Measurements from ENCODE around the gene RNASEH2C.
"Not testable (repeated sequence)": the region's sequence is repeated elsewhere in the genome, so short reads cannot be mapped to it uniquely, and the experiment has no call there.

RNASEH2C gene

GRCh38 chr11:65692367-65692766, 28.2 kb downstream of the RNASEH2C start:
- no peak for TF ChIP-seq CTCF (IDR thresholded peaks at IDR 0.05; ENCODE audit: control insufficient read depth, insufficient read depth, low read depth, low read length, missing control alignments)
- no peak overlapping the region for H3K4me3 ChIP-seq (ENCODE audit: control insufficient read depth, low read depth, low read length)

GRCh38 chr11:65691847-65692246, 28.8 kb downstream of the RNASEH2C start:
- DNase-seq (ENCODE audit: low read depth); H3K4me3 ChIP-seq (ENCODE audit: control insufficient read depth, low read depth, low read length): not testable (repeated sequence)

More at GRCh38 chr11:65692367-65692766, 28.2 kb downstream of the RNASEH2C start:
- DNase-seq (ENCODE audit: low read depth), result no peak

GRCh38 chr11:65685981-65686380, 34.6 kb downstream of the RNASEH2C start:
- DNase-seq (ENCODE audit: low read depth), result no peak
- H3K4me3 ChIP-seq (ENCODE audit: control insufficient read depth, low read depth, low read length), result no peak overlapping the region
- TF ChIP-seq CTCF (IDR thresholded peaks at IDR 0.05; ENCODE audit: control insufficient read depth, insufficient read depth, low read depth, low read length, missing control alignments), result no peak

GRCh38 chr11:65683480-65683879, 37.1 kb downstream of the RNASEH2C start:
- not testable (repeated sequence) for DNase-seq (ENCODE audit: low read depth); H3K4me3 ChIP-seq (ENCODE audit: control insufficient read depth, low read depth, low read length)

- no peak overlapping the region for H3K4me3 ChIP-seq (ENCODE audit: control insufficient read depth, low read depth, low read length)
- no peak for TF ChIP-seq CTCF (IDR thresholded peaks at IDR 0.05; ENCODE audit: control insufficient read depth, insufficient read depth, low read depth, low read length, missing control alignments)
- no peak for DNase-seq (ENCODE audit: low read depth)
These were observed 40.3 kb downstream of the RNASEH2C start for GRCh38 chr11:65680192-65680743.

- DNase-seq (ENCODE audit: low read depth), result no peak
- no peak overlapping the region for H3K4me3 ChIP-seq (ENCODE audit: control insufficient read depth, low read depth, low read length)
- no peak for TF ChIP-seq CTCF (IDR thresholded peaks at IDR 0.05; ENCODE audit: control insufficient read depth, insufficient read depth, low read depth, low read length, missing control alignments)
These were observed 47.6 kb downstream of the RNASEH2C start for GRCh38 chr11:65672982-65673381.

- TF ChIP-seq CTCF (IDR thresholded peaks at IDR 0.05; ENCODE audit: control insufficient read depth, insufficient read depth, low read depth, low read length, missing control alignments), result no peak
- no peak overlapping the region for H3K4me3 ChIP-seq (ENCODE audit: control insufficient read depth, low read depth, low read length)
- DNase-seq (ENCODE audit: low read depth), result no peak
These were observed 48.3 kb downstream of the RNASEH2C start for GRCh38 chr11:65672180-65672860.

Data from AG09309 (cell line).